Keratinocyte (primary cell): ENCODE measurements around the gene CHD9. TPM values are rescaled to one million over a fixed set of nuclear protein-coding genes. Genes with fewer than 3 reads are reported as not detected.
A peak's percentile ranks its signal among the peaks of the same experiment; 100 is the strongest.
"Not testable (repeated sequence)": the region's sequence is repeated elsewhere in the genome, so short reads cannot be mapped to it uniquely, and the experiment has no call there.

Source experiments
- DNase-seq: peaks from one replicate; pipeline ENCODE4 v3.0.0-alpha.2; 2011; ENCODE audit warnings: low read depth, missing footprints, low spot score
- FAIRE-seq: peaks from 2 replicates; lab custom pipeline; 2011; peaks lifted over from hg19 to GRCh38; lab: Jason Lieb, UNC
- H2AFZ ChIP-seq: 2 replicates; pipeline ENCODE4 v1.6.0; 2012; ENCODE audit warnings: low read length, control low read depth, inconsistent platforms; ENCODE audit not compliant: control insufficient read depth
- H3K27ac ChIP-seq: 2 replicates; pipeline ENCODE4 v1.5.1; 2011; ENCODE audit warnings: low read length; ENCODE audit not compliant: control insufficient read depth, insufficient read depth
- H3K27me3 ChIP-seq: 3 replicates; pipeline ENCODE4 v1.6.0; 2011; ENCODE audit warnings: low read length; ENCODE audit not compliant: control insufficient read depth, insufficient read depth; ENCODE audit errors: extremely low read depth
- H3K36me3 ChIP-seq, 2 experiments: 2 replicates in 1 of 2; 3 replicates in 1 of 2; pipeline ENCODE4 v1.5.1; 2011; ENCODE audit warnings: low read length in 2 of 2, mild to moderate bottlenecking in 1 of 2; ENCODE audit not compliant: control insufficient read depth in 2 of 2, insufficient read depth in 2 of 2; ENCODE audit errors: extremely low read depth in 1 of 2
- H3K4me1 ChIP-seq: 3 replicates; pipeline ENCODE4 v1.5.1; 2011; ENCODE audit warnings: low read length; ENCODE audit not compliant: control insufficient read depth, insufficient read depth; ENCODE audit errors: extremely low read depth
- H3K4me2 ChIP-seq: 3 replicates; pipeline ENCODE4 v1.6.0; 2011; ENCODE audit warnings: low read depth, low read length; ENCODE audit not compliant: control insufficient read depth, insufficient read depth; ENCODE audit errors: extremely low read depth
- H3K4me3 ChIP-seq, 3 experiments: fragments of 200-600 bp in 1 of 3; sonication (generic) in 1 of 3; 2 replicates in 2 of 3; 3 replicates in 1 of 3; pipeline ENCODE4 v1.5.1; 2011 to 2016; ENCODE audit warnings: low read length in 3 of 3, mild to moderate bottlenecking in 3 of 3, control low read depth in 2 of 3, inconsistent platforms in 1 of 3, low read depth in 1 of 3, mixed read lengths in 1 of 3, mixed run types in 1 of 3, moderate library complexity in 1 of 3; ENCODE audit not compliant: control insufficient read depth in 2 of 3, insufficient read depth in 2 of 3; ENCODE audit errors: extremely low read depth in 1 of 3
- H3K79me2 ChIP-seq: 2 replicates; pipeline ENCODE4 v1.6.0; 2012; ENCODE audit warnings: low read length; ENCODE audit not compliant: control insufficient read depth, insufficient read depth
- H3K9ac ChIP-seq: 3 replicates; pipeline ENCODE4 v1.6.0; 2011; ENCODE audit warnings: low read length; ENCODE audit not compliant: control insufficient read depth, insufficient read depth; ENCODE audit errors: extremely low read depth
- H3K9me1 ChIP-seq: 3 replicates; pipeline ENCODE4 v1.6.0; 2011; ENCODE audit warnings: low read length; ENCODE audit not compliant: control insufficient read depth, insufficient read depth; ENCODE audit errors: extremely low read depth
- H3K9me3 ChIP-seq: 2 replicates; pipeline ENCODE4 v1.5.1; 2012; ENCODE audit warnings: low read depth, low read length; ENCODE audit not compliant: control insufficient read depth
- H4K20me1 ChIP-seq: 3 replicates; pipeline ENCODE4 v1.6.0; 2011; ENCODE audit warnings: low read length; ENCODE audit not compliant: control insufficient read depth, insufficient read depth; ENCODE audit errors: extremely low read depth
- EZH2 ChIP-seq: IDR thresholded peaks from one replicate; pipeline ENCODE4 v1.6.1; 2012; ENCODE audit warnings: inconsistent platforms, mild to moderate bottlenecking, low read length, moderate library complexity
- dilution Hi-C: fragments of 300-500 bp; cut with MboI; formaldehyde crosslinking; loops from one replicate; pipeline ENCODE4 v1.7.0; 2020; ENCODE audit warnings: low sequenced_read_pairs; ENCODE audit not compliant: extremely low pct_ligation_motif_present
- polyA plus RNA-seq, 5 experiments: library from polyadenylated mRNA; depleted of rRNA in 3 of 5; stranded (reverse) in 3 of 5; stranded (forward) in 1 of 5; unstranded in 1 of 5; fragments of >200 nt; gene quantifications; 1 replicate in 1 of 5; 2 replicates in 3 of 5; 3 replicates in 1 of 5; pipeline versions ENCODE4 v1.2.1 to v1.2.3, GENCODE V29; 2011 to 2012; ENCODE audit warnings: missing spikeins in 2 of 5, low read depth in 1 of 5, low replicate concordance in 1 of 5
- TF ChIP-seq, protein P1 (sequence below), 3 experiments: IDR thresholded peaks in 1 of 3; conservative IDR thresholded peaks in 1 of 3; optimal IDR thresholded peaks in 1 of 3; 2 replicates in 2 of 3; 3 replicates in 1 of 3; pipeline versions ENCODE3 to v1.5.1; 2011; ENCODE audit warnings: low read length in 3 of 3, mild to moderate bottlenecking in 3 of 3, moderate library complexity in 2 of 3, control low read depth in 1 of 3, inconsistent platforms in 1 of 3; ENCODE audit not compliant: insufficient read depth in 2 of 3; ENCODE audit errors: extremely low read depth in 1 of 3

Gene CHD9
- polyA plus RNA-seq, 1 donor (not counting 4 experiments of a cell fraction or from before 2014, with no cell fraction given), result 32.8 TPM

DNA sequence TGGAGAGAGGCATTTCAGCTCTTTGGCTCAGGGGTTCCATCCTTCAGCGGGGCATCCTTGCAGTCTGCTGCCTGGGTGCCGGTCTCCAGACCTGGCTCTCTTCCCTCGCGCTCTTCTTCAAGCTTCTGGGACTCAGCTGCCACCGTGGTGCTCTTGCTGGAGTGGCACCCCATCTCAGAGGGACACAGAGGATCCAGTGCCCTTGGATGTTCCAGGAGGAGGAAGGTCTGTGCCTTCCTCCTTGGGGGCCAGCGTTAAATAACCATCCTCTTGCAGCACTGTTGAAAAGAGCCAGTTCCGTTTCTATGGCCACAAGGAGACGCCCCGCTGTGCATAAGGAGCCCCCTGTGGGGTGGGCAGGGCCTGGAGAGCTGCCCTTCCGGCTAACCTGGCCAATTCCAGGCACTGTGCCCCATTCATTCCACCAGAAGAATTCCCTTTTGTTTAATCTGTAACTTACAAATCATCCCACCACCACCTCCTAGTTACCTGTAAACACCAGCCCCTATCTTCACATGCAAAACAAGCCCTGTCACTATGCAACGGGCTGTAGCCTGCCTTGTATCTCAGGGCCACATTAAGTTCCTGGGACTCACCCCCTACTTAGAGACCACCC is 10.7 kb upstream of the CHD9 start:
- Histone ChIP-seq H3K9me3 (no peaks in the 10 kb centered on the region), H2AFZ (peak overlapping the region; percentile 75), H3K36me3 (no peaks in the 10 kb centered on the region), H3K9me1 (no peaks in the 10 kb centered on the region), H3K79me2 (no peaks in the 10 kb centered on the region), H3K4me2 (peak overlapping the region; percentile 11), H3K4me3 (no peak overlapping the region), H3K9ac (peak overlapping the region; percentile 1), H3K27me3 (no peaks in the 10 kb centered on the region), H3K27ac (no peak overlapping the region), H3K4me1 (peaks cover 35% of the 10 kb centered on the region), H4K20me1 (no peaks in the 10 kb centered on the region)
- TF ChIP-seq, protein P1, sequence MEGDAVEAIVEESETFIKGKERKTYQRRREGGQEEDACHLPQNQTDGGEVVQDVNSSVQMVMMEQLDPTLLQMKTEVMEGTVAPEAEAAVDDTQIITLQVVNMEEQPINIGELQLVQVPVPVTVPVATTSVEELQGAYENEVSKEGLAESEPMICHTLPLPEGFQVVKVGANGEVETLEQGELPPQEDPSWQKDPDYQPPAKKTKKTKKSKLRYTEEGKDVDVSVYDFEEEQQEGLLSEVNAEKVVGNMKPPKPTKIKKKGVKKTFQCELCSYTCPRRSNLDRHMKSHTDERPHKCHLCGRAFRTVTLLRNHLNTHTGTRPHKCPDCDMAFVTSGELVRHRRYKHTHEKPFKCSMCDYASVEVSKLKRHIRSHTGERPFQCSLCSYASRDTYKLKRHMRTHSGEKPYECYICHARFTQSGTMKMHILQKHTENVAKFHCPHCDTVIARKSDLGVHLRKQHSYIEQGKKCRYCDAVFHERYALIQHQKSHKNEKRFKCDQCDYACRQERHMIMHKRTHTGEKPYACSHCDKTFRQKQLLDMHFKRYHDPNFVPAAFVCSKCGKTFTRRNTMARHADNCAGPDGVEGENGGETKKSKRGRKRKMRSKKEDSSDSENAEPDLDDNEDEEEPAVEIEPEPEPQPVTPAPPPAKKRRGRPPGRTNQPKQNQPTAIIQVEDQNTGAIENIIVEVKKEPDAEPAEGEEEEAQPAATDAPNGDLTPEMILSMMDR (optimal IDR thresholded peaks at IDR 0.05 in 1 of 3, IDR thresholded peaks at IDR 0.05 in 1 of 3, conservative IDR thresholded peaks at IDR 0.05 in 1 of 3; ENCODE audit: extremely low read depth in 1 of 3, insufficient read depth in 2 of 3, low read length in 3 of 3), result no peak
- TF ChIP-seq EZH2, result no peak
- dilution Hi-C loops, result no loop called here
- no peak for DNase-seq
- no peak for FAIRE-seq

DNA sequence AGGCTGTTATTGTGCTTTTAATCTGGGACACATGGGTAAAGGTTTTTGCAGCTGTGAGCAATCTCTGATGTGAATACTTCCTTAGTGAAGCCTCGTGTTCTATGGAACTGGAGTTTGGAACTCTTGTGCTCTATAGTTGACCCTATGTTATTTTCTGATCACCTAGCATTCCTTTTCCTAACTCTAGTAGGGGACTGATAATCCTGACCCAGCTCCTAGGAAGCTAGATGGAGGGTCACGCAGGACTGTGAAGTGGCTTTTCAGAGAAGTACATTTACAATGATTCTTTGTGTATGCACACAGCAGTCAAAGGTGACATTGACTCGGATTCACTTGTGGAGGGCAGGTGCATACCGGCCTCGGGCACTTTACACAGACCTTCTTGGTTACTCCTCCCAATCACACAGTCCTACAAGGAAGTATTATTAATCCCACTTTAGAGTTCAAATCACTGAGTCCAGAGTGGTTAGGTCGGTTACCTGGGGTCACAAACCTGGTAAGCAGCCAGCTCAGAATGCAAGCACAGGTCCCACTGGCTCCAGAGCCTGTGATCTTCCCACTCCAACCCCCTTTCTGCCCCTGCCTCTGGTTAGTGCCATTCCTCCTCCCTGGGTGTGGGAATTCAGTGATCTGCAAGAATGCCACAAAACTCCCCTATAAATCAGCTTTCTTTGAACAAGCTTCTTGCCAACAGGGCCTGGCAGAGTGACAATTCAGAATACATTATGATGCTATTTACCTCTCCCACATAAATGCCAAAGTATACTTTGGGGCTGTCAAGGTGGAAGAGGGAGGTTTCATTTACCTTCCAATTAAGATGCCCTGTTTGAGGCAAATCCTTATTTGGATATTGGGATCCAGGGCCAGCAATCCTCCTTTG is 9.2 kb upstream of the CHD9 start:
- peaks cover 35% of the 10 kb centered on the region for H3K4me1 ChIP-seq

DNA sequence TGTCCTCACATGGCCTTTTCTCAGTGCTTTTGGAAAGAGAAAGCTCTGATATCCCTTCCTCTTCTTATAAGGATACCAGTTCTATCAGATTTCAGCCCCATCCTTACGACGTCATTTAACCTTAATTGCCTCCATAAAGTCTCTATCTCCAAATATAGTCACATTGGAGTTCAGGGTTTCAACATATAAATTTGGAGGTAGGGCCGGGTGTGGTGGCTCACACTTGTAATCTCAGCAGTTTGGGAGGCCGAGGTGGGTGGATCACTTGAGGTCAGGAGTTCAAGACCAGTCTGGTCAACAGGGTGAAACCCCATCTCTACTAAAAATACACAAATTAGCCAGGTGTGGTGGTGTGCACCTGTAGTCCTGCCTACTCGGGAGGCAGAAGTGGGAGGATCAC is 7.3 kb upstream of the CHD9 start:
- H3K27ac ChIP-seq, H2AFZ ChIP-seq, H3K9me3 ChIP-seq, H3K4me2 ChIP-seq, H3K27me3 ChIP-seq, H3K9me1 ChIP-seq, H3K36me3 ChIP-seq, H3K4me3 ChIP-seq, DNase-seq, H3K9ac ChIP-seq, H4K20me1 ChIP-seq, H3K79me2 ChIP-seq, dilution Hi-C loops, FAIRE-seq: not testable (repeated sequence)
- H3K4me1 ChIP-seq, result peaks cover 26% of the 10 kb centered on the region

More for the DNA sequence above, 9.2 kb upstream of the CHD9 start:
- Histone ChIP-seq H3K27ac (no peak overlapping the region), H2AFZ (no peak overlapping the region), H4K20me1 (no peaks in the 10 kb centered on the region), H3K9me1 (no peaks in the 10 kb centered on the region), H3K9me3 (no peaks in the 10 kb centered on the region), H3K4me2 (no peak overlapping the region), H3K9ac (no peak overlapping the region), H3K36me3 (no peaks in the 10 kb centered on the region), H3K79me2 (no peaks in the 10 kb centered on the region), H3K27me3 (no peaks in the 10 kb centered on the region), H3K4me3 (no peak overlapping the region)
- TF ChIP-seq, protein P1 (optimal IDR thresholded peaks at IDR 0.05 in 1 of 3, IDR thresholded peaks at IDR 0.05 in 1 of 3, conservative IDR thresholded peaks at IDR 0.05 in 1 of 3; ENCODE audit: extremely low read depth in 1 of 3, insufficient read depth in 2 of 3, low read length in 3 of 3), result no peak
- no peak for TF ChIP-seq EZH2
- FAIRE-seq (peak; percentile 67), DNase-seq (no peak)
- dilution Hi-C loops, result no loop called here
